IPS-11a (cell line): ENCODE data around the gene UTF1.

Experiments
- H3K4me3 ChIP-seq: one replicate; pipeline ENCODE4 v1.5.1; 2013; ENCODE audit warnings: low read depth, low read length, control low read depth

Gene UTF1

DNA sequence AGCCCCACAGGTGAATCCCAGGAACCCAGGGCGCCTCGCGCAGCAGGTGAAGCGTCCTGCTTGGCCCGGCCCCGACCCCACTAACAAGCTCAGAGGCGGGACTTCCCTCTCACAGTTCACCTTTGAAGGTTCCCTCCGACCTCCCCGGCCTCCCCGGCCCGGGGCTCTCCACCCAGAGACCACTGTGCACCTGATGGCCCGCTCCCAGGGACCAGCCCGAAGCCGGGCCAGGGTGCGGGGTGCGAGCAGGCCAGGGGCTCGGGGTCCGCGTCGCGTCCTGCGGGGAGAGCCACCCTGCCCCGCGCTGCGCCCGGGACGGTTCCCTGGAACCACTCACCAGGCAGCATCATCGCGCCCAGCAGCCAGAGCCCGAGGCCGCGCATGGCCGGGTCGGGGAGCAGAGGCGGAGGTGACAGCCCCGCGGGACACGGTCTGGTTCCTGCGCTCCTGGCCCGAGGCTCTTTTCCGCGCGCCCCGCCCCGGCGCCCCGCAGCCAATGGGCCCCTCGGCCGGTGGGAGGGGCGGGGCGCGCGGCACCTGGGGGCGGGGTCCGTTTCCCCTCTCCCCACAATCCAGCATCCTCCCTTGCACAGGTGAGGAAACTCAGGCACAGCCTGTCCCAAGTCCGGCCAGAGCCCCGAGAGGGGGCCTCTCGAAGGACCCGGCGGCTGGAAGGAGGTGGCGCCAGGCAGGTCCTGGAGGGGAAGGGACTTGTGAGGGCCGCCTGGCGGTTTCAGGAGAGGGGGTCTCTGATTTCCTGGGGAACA lies 46.6 kb downstream of the UTF1 start, which contains the start of gene ADAM8:
Gene ADAM8 (minus strand): TSS at position 434 of the 767 bp plus-strand sequence. CDS start 51 bp downstream, at position 383.
- peak within 1 kb of the TSS; percentile 17 for H3K4me3 ChIP-seq

DNA sequence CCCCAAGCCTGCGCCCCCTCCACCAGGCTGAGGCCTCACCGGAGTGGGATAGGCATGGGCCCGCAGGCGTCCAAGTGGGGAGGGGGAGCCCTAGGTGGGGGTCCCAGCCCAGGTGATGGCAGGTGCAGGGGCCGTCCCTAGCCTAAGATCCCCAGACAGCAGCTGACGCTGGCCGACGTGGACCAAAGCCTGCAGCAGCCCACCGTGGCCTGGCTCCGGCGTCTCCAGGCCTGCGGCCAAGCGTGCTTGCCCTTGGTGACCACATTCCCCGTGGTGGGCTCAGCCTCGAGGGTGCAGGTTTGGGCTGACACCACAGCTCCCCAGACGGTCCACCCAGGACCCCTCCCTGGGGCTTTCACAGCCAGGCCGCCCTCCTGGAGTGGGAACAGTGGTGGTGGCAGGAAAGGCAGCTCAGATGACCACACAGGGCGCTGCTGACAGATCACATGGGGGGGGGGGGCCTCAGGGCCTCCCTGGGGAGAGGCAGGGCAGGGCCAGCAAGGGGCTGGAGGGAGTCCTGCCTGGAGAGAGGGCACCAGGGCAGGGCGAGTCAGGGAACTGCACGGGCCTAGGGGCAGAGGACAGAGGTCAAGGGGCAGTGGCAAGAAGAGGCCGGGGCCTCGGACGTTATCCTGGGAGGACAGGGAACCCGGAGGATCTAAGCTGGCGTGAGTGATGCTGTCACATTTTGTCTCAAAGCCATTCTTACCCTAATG lies 47.4 kb downstream of the UTF1 start:
- no peak overlapping the region for H3K4me3 ChIP-seq

DNA sequence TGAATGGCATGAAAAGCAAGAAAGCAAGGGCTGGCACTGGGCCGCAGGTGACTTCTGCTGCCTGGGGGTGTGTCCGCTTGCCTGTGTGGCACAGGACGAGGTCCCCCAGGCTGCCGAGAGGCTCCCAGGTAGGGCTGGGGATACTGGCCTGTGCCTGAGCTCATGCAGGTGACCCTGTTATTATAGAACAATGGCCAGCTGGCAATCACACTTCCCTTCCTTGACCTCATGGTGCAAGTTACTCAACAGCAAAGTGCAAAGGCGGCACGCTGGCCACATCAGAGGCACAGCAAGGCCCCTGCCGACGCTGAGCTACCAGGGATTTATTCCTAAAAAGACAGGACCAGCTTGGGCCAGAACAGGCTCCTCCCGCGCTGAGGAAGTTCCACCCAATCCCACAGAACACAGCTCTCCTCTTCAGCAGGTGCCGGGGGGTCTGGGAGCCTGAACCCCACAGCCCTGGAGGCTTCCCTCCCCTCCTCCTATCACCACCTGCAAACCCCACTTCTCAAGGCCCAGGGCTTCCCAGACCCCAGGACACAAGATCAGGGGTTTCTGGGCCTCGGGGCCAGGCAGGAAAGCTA lies 48.1 kb downstream of the UTF1 start:
- no peak overlapping the region for H3K4me3 ChIP-seq

DNA sequence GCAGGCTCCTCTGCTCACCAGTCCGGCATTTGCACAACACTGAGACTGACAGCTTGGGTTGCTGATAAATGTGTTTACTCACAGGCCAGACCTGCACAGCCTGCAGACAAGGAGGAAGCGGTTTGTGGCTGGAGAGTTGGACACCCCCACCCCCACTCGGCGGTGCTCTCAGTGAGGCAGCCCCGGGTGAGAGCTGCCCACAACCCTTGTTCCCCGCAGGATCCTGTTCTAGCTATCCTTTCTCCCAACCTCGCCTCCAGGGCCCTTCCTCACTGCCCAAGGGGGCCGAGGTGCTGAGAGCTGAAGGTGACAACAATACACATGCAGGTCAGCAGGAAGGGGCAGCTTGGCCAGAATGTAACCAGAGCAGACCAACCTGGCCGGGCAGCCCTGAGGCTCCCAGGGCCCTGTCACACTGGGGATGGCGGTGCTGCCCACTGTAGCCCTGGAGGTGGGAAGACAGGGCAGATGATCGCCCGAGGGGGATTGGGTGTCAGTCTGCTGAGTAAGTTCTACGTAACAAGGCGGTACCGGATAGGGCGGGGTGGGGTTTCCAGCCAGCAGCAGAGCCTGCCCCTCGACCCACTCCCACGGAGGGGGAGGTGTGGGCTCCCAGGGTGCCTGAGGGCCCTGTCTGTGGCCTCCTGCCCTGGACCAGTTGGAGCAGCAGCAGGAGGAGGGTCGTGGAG lies 48.7 kb downstream of the UTF1 start:
- H3K4me3 ChIP-seq = no peak overlapping the region

DNA sequence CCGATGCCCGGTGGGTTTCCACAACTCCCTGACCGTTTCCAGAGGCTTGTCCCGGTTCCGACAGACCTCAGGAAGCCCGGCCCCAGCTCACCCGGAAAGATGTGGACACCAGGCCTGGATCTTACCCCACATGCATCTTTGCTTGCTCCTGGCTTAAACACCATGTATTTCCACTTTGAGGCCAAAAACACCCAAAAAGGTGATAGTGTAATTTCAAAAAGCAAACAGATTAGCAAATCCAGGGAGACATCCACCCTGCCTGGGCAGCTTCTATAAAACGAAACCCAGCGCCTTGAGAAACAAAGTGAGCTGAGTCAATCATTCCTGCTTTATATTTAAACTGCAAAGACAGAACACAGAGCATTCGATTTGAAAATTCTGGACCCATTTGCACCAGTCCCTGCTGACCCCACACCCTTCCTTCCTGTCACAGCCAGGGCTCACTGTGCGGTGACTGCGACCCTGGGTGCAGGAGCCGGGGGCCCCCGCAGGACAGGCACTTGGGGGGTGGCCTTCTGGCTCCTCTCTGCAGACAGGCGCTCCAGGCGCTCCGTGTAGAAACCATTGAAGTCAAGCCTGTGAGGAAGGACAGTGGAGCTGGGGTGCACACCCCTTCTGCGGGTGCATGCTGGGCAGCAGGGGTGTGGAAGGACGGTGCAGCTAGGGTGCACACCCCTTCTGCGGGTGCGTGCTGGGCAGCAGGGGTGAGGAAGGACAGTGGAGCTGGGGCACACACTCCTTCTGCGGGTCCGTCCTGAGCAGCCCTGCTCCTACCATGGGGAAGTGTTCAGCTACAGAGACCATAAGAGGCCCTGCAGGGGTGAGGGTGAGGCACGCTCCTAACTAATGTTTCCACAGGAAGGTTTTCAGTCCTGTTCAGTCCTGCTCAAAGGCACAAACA lies 49.6 kb downstream of the UTF1 start:
- no peak overlapping the region for H3K4me3 ChIP-seq

DNA sequence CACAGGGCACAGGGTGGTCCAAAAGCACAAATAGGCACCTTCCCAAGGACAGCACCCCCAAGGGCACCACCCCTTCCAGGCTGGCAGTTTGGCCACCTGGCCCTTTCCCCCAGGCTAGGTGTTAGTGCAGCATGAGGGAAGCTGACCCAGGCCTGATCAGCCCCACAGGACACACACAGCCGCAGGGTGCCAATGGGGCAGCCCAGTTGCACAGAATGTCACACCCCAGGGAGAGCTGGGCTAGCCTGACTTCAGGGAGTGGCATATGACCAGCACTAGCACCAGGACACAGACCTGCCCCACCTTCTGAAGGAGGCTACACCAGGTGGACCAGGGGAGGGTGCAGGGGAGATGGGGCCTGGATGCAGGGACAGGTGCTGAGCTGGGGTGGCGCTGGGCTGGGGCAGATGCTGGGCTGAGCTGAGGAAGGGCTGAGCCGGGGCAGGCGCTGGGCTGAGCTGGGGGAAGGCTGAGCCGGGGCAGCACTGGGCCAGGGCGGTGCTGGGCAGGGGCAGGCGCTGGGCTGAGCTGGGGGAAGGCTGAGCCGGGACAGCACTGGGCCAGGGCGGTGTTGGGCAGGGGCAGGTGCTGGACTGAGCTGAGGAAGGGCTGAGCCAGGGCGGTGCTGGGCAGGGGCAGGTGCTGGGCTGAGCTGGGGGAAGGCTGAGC lies 50.5 kb downstream of the UTF1 start:
- no peak overlapping the region for H3K4me3 ChIP-seq

DNA sequence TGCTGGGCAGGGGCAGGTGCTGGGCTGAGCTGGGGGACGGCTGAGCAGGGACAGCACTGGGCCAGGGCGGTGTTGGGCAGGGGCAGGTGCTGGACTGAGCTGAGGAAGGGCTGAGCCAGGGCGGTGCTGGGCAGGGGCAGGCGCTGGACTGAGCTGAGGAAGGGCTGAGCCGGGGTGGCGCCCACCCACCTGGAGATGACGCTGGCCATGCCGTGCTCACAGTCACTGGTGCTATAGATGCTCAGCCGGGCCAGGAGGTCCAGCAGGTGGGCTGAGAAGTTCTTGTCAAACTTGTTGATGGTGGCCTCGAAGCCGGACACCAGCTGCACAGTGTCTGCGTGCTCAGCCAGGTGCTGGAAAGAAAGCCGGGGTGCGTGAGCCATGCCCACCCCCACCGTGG lies 51.1 kb downstream of the UTF1 start:
- H3K4me3 ChIP-seq = no peak overlapping the region
